Stimulated activated naive B cell treated with anti-CD40 and anti-IgM and Interleukin-4, amounts not matched to agents 10 μg/mL and 1 μg/mL and 100 μg/mL, for 72 hours (primary cell): Measurements from ENCODE around the gene NTN1.
"Not testable (repeated sequence)": the region's sequence is repeated elsewhere in the genome, so short reads cannot be mapped to it uniquely, and the experiment has no call there.

ENCODE experiments used
- ATAC-seq, 2 donors: fragments of 150-1000 bp; cut with Tn5 transposase; replicated peaks; 2 replicates each; pipeline ENCODE4 v1.10.0; 2021; ENCODE audit warnings: moderate library complexity in 1 of 2
- DNase-seq: peaks from one replicate; pipeline ENCODE4 v3.0.0; 2021
- H3K27ac Mint-ChIP-seq: one replicate; pipeline ENCODE4 v1.8.0; 2022; ENCODE audit warnings: mild to moderate bottlenecking, mixed read lengths
- H3K27me3 Mint-ChIP-seq, 2 donors: one replicate each; pipeline ENCODE4 v1.8.0; 2022; ENCODE audit warnings: mixed read lengths in 2 of 2
- H3K36me3 Mint-ChIP-seq, 2 donors: one replicate each; pipeline ENCODE4 v1.8.0; 2022; ENCODE audit warnings: mixed read lengths in 2 of 2, mild to moderate bottlenecking in 1 of 2
- H3K4me1 Mint-ChIP-seq, 2 donors: one replicate each; pipeline ENCODE4 v1.8.0; 2022; ENCODE audit warnings: mixed read lengths in 2 of 2, mild to moderate bottlenecking in 1 of 2
- H3K4me3 Mint-ChIP-seq, 2 donors: one replicate each; pipeline ENCODE4 v1.8.0; 2022; ENCODE audit warnings: mild to moderate bottlenecking in 2 of 2, mixed read lengths in 2 of 2, moderate library complexity in 1 of 2
- H3K9me3 Mint-ChIP-seq, 2 donors: one replicate each; pipeline ENCODE4 v1.8.0; 2022; ENCODE audit warnings: mixed read lengths in 2 of 2, mild to moderate bottlenecking in 1 of 2

The NTN1 gene

GRCh38 chr17:9098242-9098825, 77.0 kb downstream of the NTN1 start:
- Mint-ChIP-seq H3K27me3 (peaks cover 13 to 31% of the 10 kb centered on the region in 2 donors), H3K4me1 (peaks cover 6 to 12% of the 10 kb centered on the region in 2 donors), H3K27ac (no peak overlapping the region), H3K4me3 (no peak overlapping the region), H3K36me3 (peaks cover 6 to 7% of the 10 kb centered on the region in 2 donors), H3K9me3 (peaks cover 9 to 12% of the 10 kb centered on the region in 2 donors)
- DNase-seq (no peak), ATAC-seq (no peak)

DNA sequence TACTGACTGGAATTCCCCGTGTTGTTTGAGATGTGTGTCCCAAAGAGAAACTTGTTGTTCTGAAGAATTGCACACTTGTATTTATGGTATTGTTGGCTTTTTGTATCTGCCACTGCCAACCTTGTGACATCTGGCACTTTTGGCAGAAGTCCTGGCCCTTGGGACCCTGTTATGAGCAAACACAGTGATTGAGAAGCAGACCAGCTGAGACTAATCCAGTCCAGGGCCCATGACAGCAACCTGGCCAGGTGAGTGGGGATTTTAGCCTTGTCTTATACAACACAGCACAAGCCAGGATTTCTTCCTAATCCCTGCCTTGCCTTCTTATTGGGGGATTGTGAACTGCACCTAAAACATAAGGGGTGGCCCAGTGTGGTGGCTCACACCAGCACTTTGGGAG, 80.0 kb downstream of the NTN1 start:
- peaks cover 9 to 12% of the 10 kb centered on the region in 2 donors for H3K9me3 Mint-ChIP-seq
- H3K27me3 Mint-ChIP-seq, result peaks cover 13 to 31% of the 10 kb centered on the region in 2 donors
- DNase-seq (no peak), ATAC-seq (peak; percentile 33 to 54)
- peaks cover 6 to 12% of the 10 kb centered on the region in 2 donors for H3K4me1 Mint-ChIP-seq
- no peak overlapping the region for H3K27ac Mint-ChIP-seq
- H3K4me3 Mint-ChIP-seq, result no peak overlapping the region
- H3K36me3 Mint-ChIP-seq, result peaks cover 6 to 7% of the 10 kb centered on the region in 2 donors

DNA sequence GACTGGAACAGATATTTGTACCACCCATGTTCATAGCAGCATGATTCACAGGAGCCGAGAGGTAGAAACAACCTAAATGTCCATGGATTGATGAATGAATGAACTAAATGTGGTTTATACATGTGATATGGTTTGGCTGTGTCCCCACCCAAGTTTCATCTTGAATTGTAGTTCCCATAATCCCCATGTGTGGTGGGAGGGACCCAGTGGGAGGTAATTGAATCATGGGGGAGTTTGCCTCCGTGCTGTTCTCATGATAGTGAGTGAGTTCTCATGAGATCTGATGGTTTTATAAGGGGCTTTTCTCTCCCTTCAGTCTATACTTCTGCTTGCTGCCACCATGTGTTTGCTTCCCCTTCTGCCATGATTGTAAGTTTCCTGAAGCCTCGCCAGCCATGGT, 81.9 kb downstream of the NTN1 start:
- H3K4me3 Mint-ChIP-seq, ATAC-seq, H3K36me3 Mint-ChIP-seq, DNase-seq, H3K27ac Mint-ChIP-seq: not testable (repeated sequence)
- Mint-ChIP-seq H3K27me3 (peaks cover 7 to 22% of the 10 kb centered on the region in 2 donors), H3K4me1 (peaks cover 6 to 12% of the 10 kb centered on the region in 2 donors), H3K9me3 (peaks cover 9 to 12% of the 10 kb centered on the region in 2 donors)

DNA sequence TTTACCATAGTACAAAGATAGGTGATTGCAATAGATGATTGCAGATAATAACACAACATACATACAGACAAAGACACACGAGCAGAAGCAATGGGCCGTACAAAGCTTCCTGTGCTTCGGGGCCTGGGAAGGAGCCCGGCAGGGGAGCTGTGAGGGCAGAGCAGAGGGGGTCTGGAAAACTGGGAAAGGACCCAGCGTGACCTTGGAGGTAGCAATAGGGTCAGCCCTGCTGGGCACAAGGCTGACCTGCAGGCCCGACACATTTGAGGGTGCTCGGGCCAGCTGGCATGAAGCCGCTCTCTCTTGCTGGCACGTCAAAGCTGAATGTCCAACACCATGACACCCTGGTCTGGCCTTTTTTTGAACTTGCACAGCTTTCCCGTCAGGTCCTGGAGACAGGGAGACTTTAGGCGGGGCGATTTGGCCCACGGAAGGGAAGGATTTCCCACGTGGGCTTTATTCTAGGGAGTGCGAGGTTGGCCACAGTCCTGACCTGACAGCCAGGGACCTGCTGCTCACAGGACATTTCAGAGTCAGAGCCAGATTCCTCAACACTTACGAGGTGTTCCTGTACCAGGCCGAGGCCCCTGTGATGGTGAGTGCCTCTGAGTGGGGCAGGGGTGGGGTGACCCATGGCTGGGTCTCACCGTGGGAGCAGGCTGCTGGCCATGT, 83.2 kb downstream of the NTN1 start:
- Mint-ChIP-seq H3K4me3 (no peak overlapping the region), H3K9me3 (peaks cover 9 to 12% of the 10 kb centered on the region in 2 donors), H3K27me3 (peaks cover under 1 to 11% of the 10 kb centered on the region in 2 donors), H3K27ac (no peak overlapping the region), H3K36me3 (peaks cover 6 to 7% of the 10 kb centered on the region in 2 donors), H3K4me1 (peaks cover 6 to 12% of the 10 kb centered on the region in 2 donors)
- ATAC-seq, result no peak
- no peak for DNase-seq

DNA sequence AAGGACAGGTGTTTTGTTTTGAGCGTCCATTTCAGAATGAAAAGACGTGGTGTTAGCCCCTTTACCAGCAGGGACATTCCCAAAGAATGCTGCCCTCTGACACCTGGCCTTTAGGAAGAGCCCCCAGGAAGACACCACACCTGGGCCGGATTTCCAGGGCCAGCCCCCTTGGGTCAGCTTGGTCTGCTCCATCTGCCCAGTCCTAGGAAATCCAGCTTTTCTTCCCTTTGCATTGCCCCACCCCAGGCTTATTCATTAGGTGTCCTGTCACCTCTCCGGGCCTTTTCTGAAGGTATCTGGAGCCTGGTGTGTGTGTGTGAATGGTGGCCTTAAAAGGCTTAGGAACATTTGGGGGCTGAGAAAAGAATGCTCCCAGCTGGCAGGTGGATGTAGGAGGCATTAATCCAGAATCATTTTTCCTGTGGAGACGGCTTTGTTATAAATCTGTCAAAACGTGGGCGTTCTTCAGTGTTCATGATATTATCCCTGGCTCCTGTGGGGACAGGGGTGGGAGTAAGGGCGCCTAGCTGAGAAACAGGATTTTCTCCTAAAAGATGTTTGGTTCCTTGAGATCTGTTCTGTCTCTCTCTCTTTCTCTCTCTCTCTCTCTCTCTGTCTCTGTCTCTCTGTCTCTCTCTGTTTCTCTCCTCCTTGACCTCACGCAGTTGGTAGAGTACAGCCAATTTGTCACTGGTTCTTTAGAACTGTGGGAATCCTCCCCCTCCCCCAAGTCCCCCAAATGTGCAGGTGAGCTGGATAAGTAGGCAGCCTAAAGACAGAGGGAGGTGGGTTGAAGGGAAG, 84.0 kb downstream of the NTN1 start:
- Mint-ChIP-seq H3K36me3 (peaks cover 6 to 7% of the 10 kb centered on the region in 2 donors), H3K4me1 (peaks cover 6 to 12% of the 10 kb centered on the region in 2 donors), H3K9me3 (peaks cover 9 to 12% of the 10 kb centered on the region in 2 donors), H3K27me3 (peaks cover 0 to 8% of the 10 kb centered on the region in 2 donors), H3K4me3 (no peak overlapping the region), H3K27ac (no peak overlapping the region)
- ATAC-seq (no peak), DNase-seq (no peak)

DNA sequence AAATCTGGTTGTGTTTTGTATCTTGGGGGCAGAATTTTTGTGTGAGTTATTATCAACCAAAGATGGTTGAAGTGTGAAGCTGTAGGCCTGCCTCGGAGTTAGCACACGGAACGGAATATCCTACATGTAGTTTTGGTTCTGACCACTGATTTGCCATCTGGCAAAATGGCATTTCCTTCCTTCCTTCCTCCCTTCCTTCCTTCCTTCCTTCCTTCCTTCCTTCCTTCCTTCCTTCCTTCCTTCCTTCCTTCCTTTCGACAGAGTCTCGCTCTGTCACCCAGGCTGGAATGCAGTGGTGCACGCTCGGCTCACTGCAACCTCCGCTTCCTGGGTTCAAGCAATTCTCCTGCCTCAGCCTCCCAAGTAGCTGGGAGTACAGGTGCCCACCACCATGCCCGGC, 85.0 kb downstream of the NTN1 start:
- not testable (repeated sequence) for ATAC-seq, H3K27ac Mint-ChIP-seq, H3K36me3 Mint-ChIP-seq, H3K4me1 Mint-ChIP-seq, H3K4me3 Mint-ChIP-seq, H3K27me3 Mint-ChIP-seq, DNase-seq
- H3K9me3 Mint-ChIP-seq, result peaks cover 9 to 12% of the 10 kb centered on the region in 2 donors

GRCh38 chr17:9107527-9107926, 86.2 kb downstream of the NTN1 start:
- Mint-ChIP-seq H3K9me3 (peaks cover 2 to 4% of the 10 kb centered on the region in 2 donors), H3K4me3 (no peak overlapping the region), H3K27me3 (no peaks in the 10 kb centered on the region), H3K4me1 (no peaks in the 10 kb centered on the region), H3K36me3 (peaks cover 0 to 3% of the 10 kb centered on the region in 2 donors), H3K27ac (no peak overlapping the region)
- ATAC-seq, result no peak
- no peak for DNase-seq

GRCh38 chr17:9108146-9108545, 86.8 kb downstream of the NTN1 start:
- H3K27me3 Mint-ChIP-seq, result no peaks in the 10 kb centered on the region
- no peak for ATAC-seq
- no peak overlapping the region for H3K4me3 Mint-ChIP-seq
- no peaks in the 10 kb centered on the region for H3K9me3 Mint-ChIP-seq
- no peak for DNase-seq
- no peaks in the 10 kb centered on the region for H3K4me1 Mint-ChIP-seq
- no peaks in the 10 kb centered on the region for H3K36me3 Mint-ChIP-seq
- no peak overlapping the region for H3K27ac Mint-ChIP-seq

DNA sequence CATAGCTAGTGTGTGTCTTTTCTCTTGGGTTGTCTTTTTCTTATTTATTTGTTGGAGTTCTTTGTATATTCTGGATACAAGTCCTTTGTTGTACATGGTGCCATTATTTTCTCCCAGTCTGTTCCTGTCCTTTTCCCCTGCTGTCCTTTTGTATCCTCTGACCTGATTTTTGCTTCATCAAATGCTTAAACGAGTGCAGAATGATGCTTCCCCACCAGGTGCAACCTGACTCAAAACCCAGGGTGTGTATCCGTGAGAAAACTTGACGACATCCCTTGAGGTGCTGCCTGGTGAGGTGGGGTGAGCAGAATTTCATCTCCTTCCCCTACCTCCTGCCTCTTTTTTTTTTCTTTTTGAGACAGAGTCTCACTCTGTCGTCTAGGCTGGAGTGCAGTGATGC, 88.6 kb downstream of the NTN1 start:
- Mint-ChIP-seq H3K36me3 (no peaks in the 10 kb centered on the region), H3K4me3 (no peak overlapping the region), H3K27me3 (peaks cover 0 to 9% of the 10 kb centered on the region in 2 donors), H3K4me1 (peaks cover 0 to 2% of the 10 kb centered on the region in 2 donors), H3K27ac (no peak overlapping the region), H3K9me3 (no peaks in the 10 kb centered on the region)
- DNase-seq (no peak), ATAC-seq (no peak)

DNA sequence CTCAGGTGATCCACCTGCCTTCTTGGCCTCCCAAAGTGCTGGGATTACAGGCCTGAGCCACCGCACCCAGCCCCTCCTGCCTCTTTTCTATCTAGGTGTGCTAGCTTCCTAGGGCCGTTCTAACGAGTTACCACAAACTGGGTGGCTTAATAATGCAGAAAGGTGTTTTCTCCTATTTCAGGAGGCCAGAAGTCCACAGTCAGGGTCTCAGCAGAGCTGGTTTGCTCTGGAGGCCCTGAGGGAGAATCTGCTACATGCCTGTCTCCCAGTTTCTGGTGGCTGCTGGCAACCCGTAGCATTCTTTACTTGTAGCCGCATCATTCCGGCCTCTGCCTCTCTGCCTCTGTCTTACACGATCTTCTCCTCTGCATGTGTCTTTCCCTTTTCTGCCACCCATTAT, 89.2 kb downstream of the NTN1 start:
- DNase-seq (no peak), ATAC-seq (no peak)
- no peaks in the 10 kb centered on the region for H3K36me3 Mint-ChIP-seq
- H3K4me1 Mint-ChIP-seq, result peaks cover 4 to 5% of the 10 kb centered on the region in 2 donors
- H3K4me3 Mint-ChIP-seq, result no peak overlapping the region
- no peak overlapping the region for H3K27ac Mint-ChIP-seq
- H3K9me3 Mint-ChIP-seq, result no peaks in the 10 kb centered on the region
- peaks cover 0 to 10% of the 10 kb centered on the region in 2 donors for H3K27me3 Mint-ChIP-seq

GRCh38 chr17:9115214-9116191, 94.2 kb downstream of the NTN1 start:
- H3K9me3 Mint-ChIP-seq, result peaks cover 0 to 2% of the 10 kb centered on the region in 2 donors
- H3K4me3 Mint-ChIP-seq, result peak overlapping the region; percentile 69 to 82
- peaks cover 7 to 19% of the 10 kb centered on the region in 2 donors for H3K27me3 Mint-ChIP-seq
- peaks cover 18 to 23% of the 10 kb centered on the region in 2 donors for H3K4me1 Mint-ChIP-seq
- H3K36me3 Mint-ChIP-seq, result no peaks in the 10 kb centered on the region
- ATAC-seq (peak; percentile 95 to 96), DNase-seq (peak; percentile 55)
- peak overlapping the region; percentile 56 for H3K27ac Mint-ChIP-seq

- ATAC-seq (no peak), DNase-seq (no peak)
- Mint-ChIP-seq H3K9me3 (peaks cover 0 to 2% of the 10 kb centered on the region in 2 donors), H3K27ac (peak overlapping the region; percentile 84), H3K4me3 (peak overlapping the region; percentile 58 to 64), H3K36me3 (no peaks in the 10 kb centered on the region), H3K27me3 (peaks cover 10 to 27% of the 10 kb centered on the region in 2 donors), H3K4me1 (peaks cover 20 to 23% of the 10 kb centered on the region in 2 donors)
Measured at GRCh38 chr17:9116311-9116835, 95.1 kb downstream of the NTN1 start.

DNA sequence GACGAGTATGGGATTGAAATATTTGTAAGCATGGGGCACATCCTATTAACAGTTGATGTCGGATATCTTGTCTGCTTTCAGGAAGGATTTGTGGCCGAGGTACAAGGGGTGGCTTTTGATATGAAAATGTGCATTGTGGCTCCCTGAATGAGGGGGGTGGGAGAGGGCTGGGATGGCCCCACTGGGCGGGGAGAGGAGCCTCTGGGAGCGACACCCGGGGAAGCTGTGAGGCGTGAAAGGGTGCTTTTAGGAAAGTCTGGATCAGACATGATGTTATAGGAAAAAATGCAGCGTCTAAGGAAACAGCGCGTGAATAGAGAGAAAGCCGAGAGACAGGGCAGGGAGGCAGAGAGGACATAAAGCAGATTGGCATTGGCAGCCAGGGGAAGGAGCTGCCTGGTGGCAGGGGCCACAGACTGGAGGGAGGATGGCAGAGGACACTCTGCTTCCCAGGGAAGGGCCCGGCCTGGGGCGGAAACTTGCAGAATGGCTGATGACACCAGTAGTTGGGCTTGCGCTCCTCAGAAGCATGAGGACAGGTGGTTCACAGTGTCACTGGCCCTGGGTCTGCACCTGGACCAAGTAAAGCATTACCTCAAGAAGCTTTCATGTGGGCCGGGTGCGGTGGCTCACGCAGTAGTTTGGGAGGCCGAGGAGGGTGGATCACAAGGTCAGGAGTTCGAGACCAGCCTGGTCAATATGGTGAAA, 95.7 kb downstream of the NTN1 start:
- Mint-ChIP-seq H3K36me3 (no peaks in the 10 kb centered on the region), H3K27me3 (peaks cover 15 to 34% of the 10 kb centered on the region in 2 donors), H3K9me3 (peaks cover 0 to 2% of the 10 kb centered on the region in 2 donors), H3K4me1 (peaks cover 20 to 23% of the 10 kb centered on the region in 2 donors), H3K27ac (no peak overlapping the region), H3K4me3 (no peak overlapping the region)
- ATAC-seq, result no peak
- DNase-seq, result no peak
